Right lobe of liver (tissue), 4 donors: ENCODE data around the gene RSRC1.

Experiments
- POLR2A ChIP-seq: fragments of 450-650 bp; IDR thresholded peaks from one replicate; pipeline ENCODE4 v1.6.1; 2017; ENCODE audit warnings: antibody characterized with exemption, mild to moderate bottlenecking
- TF ChIP-seq, protein P1 (sequence below), 4 donors: fragments of 200-600 bp in 3 of 4; fragments of 450-650 bp in 1 of 4; IDR thresholded peaks; one replicate each; pipeline versions ENCODE4 v1.5.1 to v1.8.0; 2016 to 2022; ENCODE audit warnings: antibody characterized with exemption in 4 of 4, mild to moderate bottlenecking in 2 of 4
- donor health status: DM: no; HTN: no; CAD: no.
- donor health status: DM: no; HTN: no; CAD: no.
- donor health status: DM: no; HTN: yes; CAD: no.

- TF ChIP-seq, protein P1, sequence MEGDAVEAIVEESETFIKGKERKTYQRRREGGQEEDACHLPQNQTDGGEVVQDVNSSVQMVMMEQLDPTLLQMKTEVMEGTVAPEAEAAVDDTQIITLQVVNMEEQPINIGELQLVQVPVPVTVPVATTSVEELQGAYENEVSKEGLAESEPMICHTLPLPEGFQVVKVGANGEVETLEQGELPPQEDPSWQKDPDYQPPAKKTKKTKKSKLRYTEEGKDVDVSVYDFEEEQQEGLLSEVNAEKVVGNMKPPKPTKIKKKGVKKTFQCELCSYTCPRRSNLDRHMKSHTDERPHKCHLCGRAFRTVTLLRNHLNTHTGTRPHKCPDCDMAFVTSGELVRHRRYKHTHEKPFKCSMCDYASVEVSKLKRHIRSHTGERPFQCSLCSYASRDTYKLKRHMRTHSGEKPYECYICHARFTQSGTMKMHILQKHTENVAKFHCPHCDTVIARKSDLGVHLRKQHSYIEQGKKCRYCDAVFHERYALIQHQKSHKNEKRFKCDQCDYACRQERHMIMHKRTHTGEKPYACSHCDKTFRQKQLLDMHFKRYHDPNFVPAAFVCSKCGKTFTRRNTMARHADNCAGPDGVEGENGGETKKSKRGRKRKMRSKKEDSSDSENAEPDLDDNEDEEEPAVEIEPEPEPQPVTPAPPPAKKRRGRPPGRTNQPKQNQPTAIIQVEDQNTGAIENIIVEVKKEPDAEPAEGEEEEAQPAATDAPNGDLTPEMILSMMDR (IDR thresholded peaks at IDR 0.05) = no peak
- no peak for TF ChIP-seq POLR2A
These were observed 139.3 kb downstream of the RSRC1 start for GRCh38 chr3:158249183-158249582.
